ENCODE results near the gene ELAVL2. TPM values are rescaled to one million over a fixed set of nuclear protein-coding genes. Genes with fewer than 3 reads are reported as not detected.

ELAVL2 gene
- total RNA-seq, 1 donor from 2014 or later: 0.51 TPM

DNA sequence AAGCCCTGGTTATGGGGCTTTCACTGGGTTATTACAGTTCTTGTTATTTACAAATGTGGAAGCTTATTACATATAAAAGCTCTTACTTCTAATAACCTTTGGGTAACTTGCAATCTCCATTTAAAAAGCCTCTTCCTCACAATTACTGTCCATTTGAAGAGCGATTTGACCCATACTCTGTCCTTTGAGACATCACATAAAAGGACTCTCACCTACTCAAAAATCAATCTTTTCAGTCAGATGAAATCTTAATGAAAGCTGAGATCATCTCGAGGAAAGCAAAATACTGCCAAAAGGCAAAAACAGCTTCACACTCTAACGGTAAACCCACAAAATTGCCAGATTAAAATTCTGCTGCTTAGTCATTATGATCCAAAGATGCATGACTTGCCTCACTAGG is 29.8 kb downstream of the ELAVL2 start:
- Mint-ChIP-seq H3K36me3 (ENCODE audit: unreplicated experiment) (no peaks in the 10 kb centered on the region), H3K4me3 (ENCODE audit: unreplicated experiment) (no peak overlapping the region), H3K9me3 (ENCODE audit: unreplicated experiment) (no peaks in the 10 kb centered on the region), H3K27ac (ENCODE audit: unreplicated experiment) (no peak overlapping the region), H3K4me1 (ENCODE audit: unreplicated experiment) (no peaks in the 10 kb centered on the region), H3K27me3 (ENCODE audit: unreplicated experiment) (no peaks in the 10 kb centered on the region)
- DNase-seq (ENCODE audit: extremely low spot score, unreplicated experiment): no peak
- TF ChIP-seq, protein P1, sequence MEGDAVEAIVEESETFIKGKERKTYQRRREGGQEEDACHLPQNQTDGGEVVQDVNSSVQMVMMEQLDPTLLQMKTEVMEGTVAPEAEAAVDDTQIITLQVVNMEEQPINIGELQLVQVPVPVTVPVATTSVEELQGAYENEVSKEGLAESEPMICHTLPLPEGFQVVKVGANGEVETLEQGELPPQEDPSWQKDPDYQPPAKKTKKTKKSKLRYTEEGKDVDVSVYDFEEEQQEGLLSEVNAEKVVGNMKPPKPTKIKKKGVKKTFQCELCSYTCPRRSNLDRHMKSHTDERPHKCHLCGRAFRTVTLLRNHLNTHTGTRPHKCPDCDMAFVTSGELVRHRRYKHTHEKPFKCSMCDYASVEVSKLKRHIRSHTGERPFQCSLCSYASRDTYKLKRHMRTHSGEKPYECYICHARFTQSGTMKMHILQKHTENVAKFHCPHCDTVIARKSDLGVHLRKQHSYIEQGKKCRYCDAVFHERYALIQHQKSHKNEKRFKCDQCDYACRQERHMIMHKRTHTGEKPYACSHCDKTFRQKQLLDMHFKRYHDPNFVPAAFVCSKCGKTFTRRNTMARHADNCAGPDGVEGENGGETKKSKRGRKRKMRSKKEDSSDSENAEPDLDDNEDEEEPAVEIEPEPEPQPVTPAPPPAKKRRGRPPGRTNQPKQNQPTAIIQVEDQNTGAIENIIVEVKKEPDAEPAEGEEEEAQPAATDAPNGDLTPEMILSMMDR (IDR thresholded peaks at IDR 0.05): no peak

DNA sequence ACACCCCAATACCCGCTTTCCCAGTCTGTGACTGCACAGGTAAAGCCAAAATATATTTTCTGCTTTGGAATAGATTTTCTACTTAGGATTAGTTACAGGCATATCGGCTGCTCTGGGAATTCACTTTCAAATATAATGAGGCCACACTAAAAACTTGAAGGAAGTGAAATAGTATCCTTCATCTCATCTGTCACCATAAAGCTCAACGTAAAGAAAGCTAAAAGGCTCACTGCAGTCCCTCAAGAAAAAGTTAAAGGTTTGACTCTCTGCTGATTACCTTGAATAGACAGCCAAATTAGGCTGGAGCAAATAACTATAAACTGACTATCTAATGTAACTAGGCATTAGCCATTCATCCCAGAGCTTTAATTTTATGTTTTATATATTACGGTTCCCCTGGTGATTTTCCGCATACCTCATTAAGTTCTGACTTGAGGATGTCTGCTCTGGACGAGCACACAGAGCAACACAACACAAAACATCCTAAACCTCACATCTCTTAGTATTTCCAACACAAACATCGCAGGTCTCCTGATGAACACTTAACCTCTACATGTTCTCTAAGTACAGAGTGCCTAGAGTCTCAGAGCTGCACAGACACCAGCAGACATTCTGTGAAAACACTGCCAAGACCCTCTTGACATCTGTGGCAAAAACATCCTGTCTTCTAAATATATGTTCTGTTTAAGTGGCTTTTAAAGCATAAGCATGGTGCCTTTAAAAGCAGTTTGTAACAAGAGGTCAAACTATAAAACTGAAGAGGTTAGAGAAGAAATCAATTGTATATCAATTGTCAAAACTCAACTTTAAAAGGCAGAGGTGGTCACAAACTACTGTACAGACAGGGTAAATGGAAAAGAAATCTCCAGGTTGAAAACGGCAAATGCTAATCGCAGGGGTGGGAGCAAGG is 35.4 kb downstream of the ELAVL2 start:
- no peak for DNase-seq (ENCODE audit: extremely low spot score, unreplicated experiment)
- TF ChIP-seq, protein P1 (IDR thresholded peaks at IDR 0.05): no peak
- no peak overlapping the region for H3K4me3 Mint-ChIP-seq (ENCODE audit: unreplicated experiment)
- H3K4me1 Mint-ChIP-seq (ENCODE audit: unreplicated experiment): no peaks in the 10 kb centered on the region
- peaks cover 3% of the 10 kb centered on the region for H3K9me3 Mint-ChIP-seq (ENCODE audit: unreplicated experiment)
- peaks cover 4% of the 10 kb centered on the region for H3K27me3 Mint-ChIP-seq (ENCODE audit: unreplicated experiment)
- no peaks in the 10 kb centered on the region for H3K36me3 Mint-ChIP-seq (ENCODE audit: unreplicated experiment)
- H3K27ac Mint-ChIP-seq (ENCODE audit: unreplicated experiment): no peak overlapping the region

DNA sequence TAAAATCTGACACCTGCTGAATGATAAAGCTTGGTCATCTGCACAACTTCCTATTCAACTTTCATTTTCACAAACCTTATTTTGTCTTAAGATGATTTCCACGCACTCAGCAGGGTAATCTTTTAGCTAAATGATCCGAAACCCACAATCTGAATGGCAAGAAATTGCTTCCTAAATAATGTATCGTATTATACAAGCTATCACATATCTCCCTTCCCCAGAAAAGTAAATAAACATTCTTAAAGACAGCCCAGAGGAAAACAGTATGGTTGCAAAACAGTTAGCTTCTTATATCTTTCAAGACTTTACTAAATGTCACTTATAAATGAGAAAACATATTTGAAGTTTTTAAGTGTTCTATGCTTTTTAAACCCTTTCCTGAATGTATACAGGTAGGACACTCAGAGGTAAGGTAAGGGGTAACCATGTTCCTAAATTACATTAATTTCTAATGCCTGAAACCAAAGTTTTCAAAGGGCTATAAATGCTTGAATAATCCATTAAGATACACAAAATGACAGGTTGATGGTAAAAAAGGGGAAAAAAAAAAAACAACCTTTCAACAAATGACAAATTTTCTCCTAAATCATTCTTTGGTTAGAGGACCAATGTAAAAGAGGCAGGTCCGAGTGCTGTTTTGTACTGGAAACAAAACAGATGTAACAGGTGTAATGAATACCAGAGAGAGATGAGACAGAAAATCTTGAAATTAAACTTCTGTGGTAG is 36.3 kb downstream of the ELAVL2 start:
- H3K27ac Mint-ChIP-seq (ENCODE audit: unreplicated experiment): no peak overlapping the region
- H3K27me3 Mint-ChIP-seq (ENCODE audit: unreplicated experiment): peaks cover 4% of the 10 kb centered on the region
- H3K4me1 Mint-ChIP-seq (ENCODE audit: unreplicated experiment): no peaks in the 10 kb centered on the region
- TF ChIP-seq, protein P1 (IDR thresholded peaks at IDR 0.05): no peak
- DNase-seq (ENCODE audit: extremely low spot score, unreplicated experiment): no peak
- no peak overlapping the region for H3K4me3 Mint-ChIP-seq (ENCODE audit: unreplicated experiment)
- peaks cover 3% of the 10 kb centered on the region for H3K9me3 Mint-ChIP-seq (ENCODE audit: unreplicated experiment)
- H3K36me3 Mint-ChIP-seq (ENCODE audit: unreplicated experiment): no peaks in the 10 kb centered on the region

DNA sequence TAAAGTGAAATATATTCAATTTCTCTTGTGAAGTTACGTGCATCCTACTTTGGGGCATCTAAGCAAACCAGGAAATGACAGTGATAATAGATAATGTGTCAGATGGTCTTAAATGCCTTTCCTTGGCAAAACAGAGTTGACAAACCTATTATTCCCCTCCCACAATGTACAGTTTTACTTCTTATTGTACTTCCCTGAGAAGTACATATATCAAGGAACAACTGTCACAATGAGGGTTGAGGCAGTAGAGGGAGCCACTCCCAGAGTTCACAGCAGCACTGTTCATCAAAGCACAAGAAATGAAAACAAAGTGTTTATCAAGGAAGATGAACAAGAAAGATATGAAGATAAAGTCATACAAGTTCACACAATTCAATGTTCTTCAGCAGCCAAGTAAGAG is 41.1 kb downstream of the ELAVL2 start:
- Mint-ChIP-seq H3K27me3 (ENCODE audit: unreplicated experiment) (no peaks in the 10 kb centered on the region), H3K4me1 (ENCODE audit: unreplicated experiment) (no peaks in the 10 kb centered on the region), H3K27ac (ENCODE audit: unreplicated experiment) (no peak overlapping the region), H3K36me3 (ENCODE audit: unreplicated experiment) (no peaks in the 10 kb centered on the region), H3K4me3 (ENCODE audit: unreplicated experiment) (no peak overlapping the region), H3K9me3 (ENCODE audit: unreplicated experiment) (no peaks in the 10 kb centered on the region)
- TF ChIP-seq, protein P1 (IDR thresholded peaks at IDR 0.05): no peak
- DNase-seq (ENCODE audit: extremely low spot score, unreplicated experiment): no peak

DNA sequence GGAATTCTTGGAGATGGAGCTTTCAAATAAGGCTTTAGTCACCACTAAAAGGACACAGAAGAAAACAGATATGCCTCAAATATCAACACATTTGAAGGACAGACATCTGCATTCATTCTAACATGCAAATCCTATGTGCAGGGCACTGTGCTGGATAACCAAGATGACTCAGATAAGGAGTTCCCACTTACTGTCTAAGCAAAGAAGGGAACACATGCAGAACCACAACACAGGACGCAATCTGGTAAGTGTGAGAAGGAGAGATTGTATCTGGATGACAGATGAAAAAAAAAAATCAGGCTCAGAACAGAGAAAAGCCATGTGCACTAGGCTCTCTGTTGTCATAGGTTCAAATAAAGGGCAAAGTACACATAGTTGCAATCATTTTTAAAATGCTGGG is 42.5 kb downstream of the ELAVL2 start:
- H3K27ac Mint-ChIP-seq (ENCODE audit: unreplicated experiment): no peak overlapping the region
- TF ChIP-seq, protein P1 (IDR thresholded peaks at IDR 0.05): no peak

More for the DNA sequence above, 42.5 kb downstream of the ELAVL2 start:
- no peak overlapping the region for H3K4me3 Mint-ChIP-seq (ENCODE audit: unreplicated experiment)
- H3K4me1 Mint-ChIP-seq (ENCODE audit: unreplicated experiment): peaks cover 5% of the 10 kb centered on the region
- no peaks in the 10 kb centered on the region for H3K9me3 Mint-ChIP-seq (ENCODE audit: unreplicated experiment)
- no peaks in the 10 kb centered on the region for H3K27me3 Mint-ChIP-seq (ENCODE audit: unreplicated experiment)
- DNase-seq (ENCODE audit: extremely low spot score, unreplicated experiment): no peak
- no peaks in the 10 kb centered on the region for H3K36me3 Mint-ChIP-seq (ENCODE audit: unreplicated experiment)

All from osteocyte (in vitro differentiated cells).